ENCODE results near the gene IL12A.

DNA sequence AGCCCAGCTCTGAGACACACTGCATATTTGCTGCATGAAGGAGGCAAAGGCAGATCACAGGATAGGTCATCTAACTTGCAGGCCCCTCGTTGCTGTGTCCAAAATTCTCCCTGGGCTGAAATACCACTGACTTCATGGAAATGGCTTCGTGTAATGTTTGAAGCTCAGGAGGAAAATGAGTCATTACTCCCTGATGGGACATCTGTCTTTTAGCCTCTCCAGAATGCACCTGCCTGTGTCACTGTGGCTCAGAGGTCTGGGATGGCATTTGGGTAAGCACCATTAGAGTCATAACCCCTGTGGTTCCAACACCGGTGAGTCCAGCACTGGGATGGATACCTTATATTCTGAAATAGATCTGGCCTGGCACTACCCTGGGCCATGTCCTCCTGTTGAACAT is 51.5 kb downstream of the IL12A start:
- TF ChIP-seq TAF1 (IDR thresholded peaks at IDR 0.05; ENCODE audit: borderline replicate concordance, insufficient read depth, low read length), result no peak
- no peak for TF ChIP-seq POLR2AphosphoS5 (IDR thresholded peaks at IDR 0.05; ENCODE audit: low read depth, low read length)

Measured in PFSK-1 (cell line).